Measurements from ENCODE around the gene RAB11FIP3.
"Not testable (repeated sequence)": the region's sequence is repeated elsewhere in the genome, so short reads cannot be mapped to it uniquely, and the experiment has no call there.

Gene RAB11FIP3

DNA sequence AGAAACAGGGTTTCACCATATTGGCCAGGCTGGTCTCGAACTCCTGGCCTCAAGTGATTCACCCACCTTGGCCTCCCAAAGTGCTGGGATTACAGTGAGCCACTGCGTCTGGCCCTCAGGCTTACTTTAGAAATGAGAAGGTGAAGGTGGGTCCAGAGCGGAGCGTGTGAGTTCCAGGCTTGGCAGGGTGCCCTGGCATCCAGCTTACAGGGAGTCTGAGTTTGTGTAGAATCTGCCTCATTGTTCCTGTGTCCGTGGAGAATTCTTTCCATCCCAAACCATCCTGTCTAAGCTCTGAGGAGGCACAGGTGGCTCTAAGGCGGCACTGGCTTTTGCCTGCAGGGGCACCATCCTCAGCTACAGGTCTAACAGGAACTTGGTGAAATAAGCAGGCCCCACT lies 50.6 kb downstream of the RAB11FIP3 start:
- TF ChIP-seq, protein P1, sequence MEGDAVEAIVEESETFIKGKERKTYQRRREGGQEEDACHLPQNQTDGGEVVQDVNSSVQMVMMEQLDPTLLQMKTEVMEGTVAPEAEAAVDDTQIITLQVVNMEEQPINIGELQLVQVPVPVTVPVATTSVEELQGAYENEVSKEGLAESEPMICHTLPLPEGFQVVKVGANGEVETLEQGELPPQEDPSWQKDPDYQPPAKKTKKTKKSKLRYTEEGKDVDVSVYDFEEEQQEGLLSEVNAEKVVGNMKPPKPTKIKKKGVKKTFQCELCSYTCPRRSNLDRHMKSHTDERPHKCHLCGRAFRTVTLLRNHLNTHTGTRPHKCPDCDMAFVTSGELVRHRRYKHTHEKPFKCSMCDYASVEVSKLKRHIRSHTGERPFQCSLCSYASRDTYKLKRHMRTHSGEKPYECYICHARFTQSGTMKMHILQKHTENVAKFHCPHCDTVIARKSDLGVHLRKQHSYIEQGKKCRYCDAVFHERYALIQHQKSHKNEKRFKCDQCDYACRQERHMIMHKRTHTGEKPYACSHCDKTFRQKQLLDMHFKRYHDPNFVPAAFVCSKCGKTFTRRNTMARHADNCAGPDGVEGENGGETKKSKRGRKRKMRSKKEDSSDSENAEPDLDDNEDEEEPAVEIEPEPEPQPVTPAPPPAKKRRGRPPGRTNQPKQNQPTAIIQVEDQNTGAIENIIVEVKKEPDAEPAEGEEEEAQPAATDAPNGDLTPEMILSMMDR (IDR thresholded peaks at IDR 0.05; ENCODE audit: low read depth, low read length) = no peak
- DNase-seq (ENCODE audit: extremely low read depth, low read depth) = no peak

GRCh38 chr16:477301-478157 lies 52.1 kb downstream of the RAB11FIP3 start:
- DNase-seq (ENCODE audit: extremely low read depth, low read depth) = no peak
- TF ChIP-seq, protein P1 (IDR thresholded peaks at IDR 0.05; ENCODE audit: low read depth, low read length) = no peak

GRCh38 chr16:478287-478686 lies 52.8 kb downstream of the RAB11FIP3 start:
- DNase-seq (ENCODE audit: extremely low read depth, low read depth) = not testable (repeated sequence)

DNA sequence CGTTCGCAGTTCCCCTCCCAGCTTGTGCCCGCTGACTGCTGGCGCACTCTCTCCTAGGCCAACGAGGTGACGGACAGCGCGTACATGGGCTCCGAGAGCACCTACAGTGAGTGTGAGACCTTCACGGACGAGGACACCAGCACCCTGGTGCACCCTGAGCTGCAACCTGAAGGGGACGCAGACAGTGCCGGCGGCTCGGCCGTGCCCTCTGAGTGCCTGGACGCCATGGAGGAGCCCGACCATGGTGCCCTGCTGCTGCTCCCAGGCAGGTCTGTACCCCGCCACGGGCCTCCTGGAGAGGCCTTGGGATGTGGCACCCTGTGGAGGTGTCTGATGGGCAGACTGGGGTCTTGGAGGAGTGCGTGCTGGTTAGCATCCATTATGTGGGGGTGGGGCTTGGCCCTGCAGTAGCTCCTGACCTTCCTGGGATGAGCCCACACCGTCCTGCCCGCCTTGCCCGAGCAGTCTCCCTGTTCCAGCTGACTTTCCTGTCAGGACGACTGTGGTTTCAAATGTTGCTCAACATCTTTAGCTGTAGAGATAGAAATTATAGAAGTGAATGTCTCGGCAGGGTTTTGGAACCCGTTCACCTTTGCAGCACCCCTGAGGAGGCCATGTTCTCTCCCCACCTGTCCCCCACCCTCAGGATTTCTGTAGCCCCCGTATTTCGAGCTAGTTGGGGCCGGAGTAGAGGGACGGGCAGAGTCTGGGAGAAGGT lies 57.2 kb downstream of the RAB11FIP3 start:
- no peak for DNase-seq (ENCODE audit: extremely low read depth, low read depth)
- TF ChIP-seq, protein P1 (IDR thresholded peaks at IDR 0.05; ENCODE audit: low read depth, low read length) = no peak

GRCh38 chr16:483341-484075 lies 58.1 kb downstream of the RAB11FIP3 start:
- DNase-seq (ENCODE audit: extremely low read depth, low read depth) = no peak
- TF ChIP-seq, protein P1 (IDR thresholded peaks at IDR 0.05; ENCODE audit: low read depth, low read length) = no peak

- TF ChIP-seq, protein P1 (IDR thresholded peaks at IDR 0.05; ENCODE audit: low read depth, low read length) = no peak
- no peak for DNase-seq (ENCODE audit: extremely low read depth, low read depth)
These were observed 64.2 kb downstream of the RAB11FIP3 start for GRCh38 chr16:489606-490005.

- DNase-seq (ENCODE audit: extremely low read depth, low read depth) = no peak
- TF ChIP-seq, protein P1 (IDR thresholded peaks at IDR 0.05; ENCODE audit: low read depth, low read length) = no peak
These were observed 65.3 kb downstream of the RAB11FIP3 start for GRCh38 chr16:490768-491167.
